ENCODE results near the gene EXOSC6.

- TF ChIP-seq CTCF (IDR thresholded peaks at IDR 0.05), result peak; percentile 25
- TF ChIP-seq POLR2AphosphoS5 (IDR thresholded peaks at IDR 0.05; ENCODE audit: low read depth, low read length), result no peak
- TF ChIP-seq TCF7L2 (IDR thresholded peaks at IDR 0.05; ENCODE audit: low read depth, low read length), result no peak
- TF ChIP-seq, protein P1, sequence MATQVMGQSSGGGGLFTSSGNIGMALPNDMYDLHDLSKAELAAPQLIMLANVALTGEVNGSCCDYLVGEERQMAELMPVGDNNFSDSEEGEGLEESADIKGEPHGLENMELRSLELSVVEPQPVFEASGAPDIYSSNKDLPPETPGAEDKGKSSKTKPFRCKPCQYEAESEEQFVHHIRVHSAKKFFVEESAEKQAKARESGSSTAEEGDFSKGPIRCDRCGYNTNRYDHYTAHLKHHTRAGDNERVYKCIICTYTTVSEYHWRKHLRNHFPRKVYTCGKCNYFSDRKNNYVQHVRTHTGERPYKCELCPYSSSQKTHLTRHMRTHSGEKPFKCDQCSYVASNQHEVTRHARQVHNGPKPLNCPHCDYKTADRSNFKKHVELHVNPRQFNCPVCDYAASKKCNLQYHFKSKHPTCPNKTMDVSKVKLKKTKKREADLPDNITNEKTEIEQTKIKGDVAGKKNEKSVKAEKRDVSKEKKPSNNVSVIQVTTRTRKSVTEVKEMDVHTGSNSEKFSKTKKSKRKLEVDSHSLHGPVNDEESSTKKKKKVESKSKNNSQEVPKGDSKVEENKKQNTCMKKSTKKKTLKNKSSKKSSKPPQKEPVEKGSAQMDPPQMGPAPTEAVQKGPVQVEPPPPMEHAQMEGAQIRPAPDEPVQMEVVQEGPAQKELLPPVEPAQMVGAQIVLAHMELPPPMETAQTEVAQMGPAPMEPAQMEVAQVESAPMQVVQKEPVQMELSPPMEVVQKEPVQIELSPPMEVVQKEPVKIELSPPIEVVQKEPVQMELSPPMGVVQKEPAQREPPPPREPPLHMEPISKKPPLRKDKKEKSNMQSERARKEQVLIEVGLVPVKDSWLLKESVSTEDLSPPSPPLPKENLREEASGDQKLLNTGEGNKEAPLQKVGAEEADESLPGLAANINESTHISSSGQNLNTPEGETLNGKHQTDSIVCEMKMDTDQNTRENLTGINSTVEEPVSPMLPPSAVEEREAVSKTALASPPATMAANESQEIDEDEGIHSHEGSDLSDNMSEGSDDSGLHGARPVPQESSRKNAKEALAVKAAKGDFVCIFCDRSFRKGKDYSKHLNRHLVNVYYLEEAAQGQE (IDR thresholded peaks at IDR 0.05; ENCODE audit: insufficient read depth in 1 of 2, low read depth in 2 of 2, low read length in 1 of 2), result no peak
- no peak for TF ChIP-seq SIN3A (IDR thresholded peaks at IDR 0.05; ENCODE audit: borderline replicate concordance, insufficient read depth, low read depth, low read length)
These were observed 732 bp upstream of the EXOSC6 start for GRCh38 chr16:70252355-70252988.
